Loucy (cell line): Measurements from ENCODE around the gene MUC16.
"Not testable (repeated sequence)": the region's sequence is repeated elsewhere in the genome, so short reads cannot be mapped to it uniquely, and the experiment has no call there.

Experiments used
- CTCF ChIP-seq: fragments of 200-600 bp; sonication (generic); conservative IDR thresholded peaks from 2 replicates; pipeline ENCODE4 v1.5.1; 2014; ENCODE audit warnings: mild to moderate bottlenecking, antibody characterized with exemption, low read length
- EZH2phosphoT487 ChIP-seq: fragments of 200-600 bp; IDR thresholded peaks from 2 replicates; pipeline ENCODE4 v1.6.1; 2018; ENCODE audit warnings: antibody characterized with exemption, mild to moderate bottlenecking, moderate library complexity, borderline replicate concordance

GRCh38 chr19:9056131-9056530, 45.9 kb upstream of the MUC16 start:
- TF ChIP-seq EZH2phosphoT487, CTCF: not testable (repeated sequence)
